Activated CD8-positive, alpha-beta memory T cell treated with anti-CD3 and anti-CD28 coated beads, Interleukin-2, amount 50 U/mL, for 24 hours (primary cell): Measurements from ENCODE around the gene FHIT.

Experiments used
- DNase-seq: peaks from one replicate; pipeline ENCODE4 v3.0.0-alpha.2; 2020; ENCODE audit errors: extremely low read depth

Gene FHIT

DNA sequence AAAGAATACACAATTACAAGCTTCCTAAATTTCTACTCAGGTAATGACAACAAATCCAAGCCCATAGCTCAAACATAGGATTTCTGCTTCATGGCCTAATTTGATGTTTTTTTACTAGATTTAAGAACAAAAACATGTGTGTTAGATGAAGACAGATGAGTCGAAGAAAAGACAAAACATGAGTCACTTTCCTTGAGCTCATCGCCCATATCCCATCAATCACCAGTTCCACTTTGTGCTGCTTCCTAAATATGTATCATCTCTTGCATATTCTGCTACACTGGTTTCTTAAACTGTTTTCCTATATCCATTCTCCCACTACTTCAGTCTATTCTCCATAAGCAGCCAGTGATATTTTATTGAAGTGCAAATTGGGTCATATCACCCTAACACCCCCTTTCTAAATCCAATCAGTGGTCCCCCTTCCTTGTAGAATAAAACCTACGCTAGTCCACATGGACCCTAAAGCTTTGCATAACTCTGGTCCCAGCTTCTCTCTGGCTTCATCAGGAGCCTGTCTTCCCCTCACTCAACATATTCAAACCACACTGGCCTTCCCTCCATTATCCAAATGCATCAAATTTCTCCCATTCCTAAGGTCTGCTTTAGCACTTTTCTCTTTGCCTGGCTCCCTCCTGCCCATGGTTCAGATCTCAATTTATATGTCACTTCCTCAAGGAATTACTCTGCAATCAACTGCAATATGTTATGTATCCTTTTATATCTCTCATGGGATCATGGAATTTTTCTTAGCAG, 1033.9 kb downstream of the FHIT start:
- no peak for DNase-seq

- no peak for DNase-seq
These were observed 1034.7 kb downstream of the FHIT start for GRCh38 chr3:60216462-60217075.

DNA sequence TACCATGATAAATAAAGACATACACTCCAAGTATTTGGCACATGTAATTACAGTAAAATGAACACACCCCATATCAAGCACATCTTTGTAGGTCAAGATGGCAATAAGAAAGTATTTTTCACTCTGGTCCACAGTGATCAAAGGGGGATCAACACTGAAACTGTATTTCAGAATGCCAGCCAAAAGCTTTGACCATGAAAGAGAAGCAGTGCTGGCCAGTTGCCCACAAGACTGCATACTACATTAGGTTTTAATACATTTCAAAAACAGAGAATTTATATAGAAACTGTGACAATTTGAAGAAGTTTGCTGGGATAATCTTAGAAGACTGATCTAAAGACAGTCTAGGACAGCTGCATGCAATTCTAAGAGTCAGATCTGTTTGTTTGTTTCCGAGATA, 1035.3 kb downstream of the FHIT start:
- no peak for DNase-seq

DNA sequence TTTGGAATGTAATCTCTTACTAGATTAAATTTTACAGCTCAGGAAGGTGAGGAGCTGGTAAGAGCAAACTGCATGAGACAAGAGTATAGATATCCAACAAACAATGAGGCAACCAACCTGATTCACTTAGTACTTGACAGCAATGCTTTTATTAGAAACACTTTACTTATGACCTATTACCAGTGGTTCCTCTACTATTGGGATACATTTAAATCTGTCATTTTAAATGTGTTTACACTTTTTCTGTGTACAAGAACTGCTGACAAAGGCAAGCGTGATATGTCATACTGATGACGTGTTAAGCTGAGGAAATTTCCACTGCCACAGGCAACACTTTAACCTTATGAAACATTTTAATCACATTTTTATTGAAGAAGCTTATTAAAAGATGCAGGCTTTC, 1043.3 kb downstream of the FHIT start:
- no peak for DNase-seq

DNA sequence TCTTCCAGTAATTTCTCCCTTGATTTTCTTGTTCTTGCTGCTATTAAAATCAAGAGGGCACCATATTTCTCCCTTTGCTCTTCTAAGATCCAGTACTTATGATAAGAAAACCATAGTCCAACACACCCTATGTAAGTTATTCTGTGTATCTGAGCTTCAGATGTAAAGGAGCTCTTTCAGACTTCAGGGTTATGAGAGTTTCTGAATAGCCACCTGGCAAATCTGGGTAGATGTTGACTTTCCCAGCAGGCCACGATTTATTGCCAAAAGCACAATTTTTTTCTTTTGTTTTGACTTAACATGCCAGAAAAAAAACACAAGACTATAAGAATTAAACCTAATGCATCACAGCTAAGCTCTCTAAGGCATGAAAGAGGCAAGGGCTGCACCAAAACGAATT, 1045.0 kb downstream of the FHIT start:
- DNase-seq: no peak

- no peak for DNase-seq
These were observed 1049.1 kb downstream of the FHIT start for GRCh38 chr3:60202052-60202726.

DNA sequence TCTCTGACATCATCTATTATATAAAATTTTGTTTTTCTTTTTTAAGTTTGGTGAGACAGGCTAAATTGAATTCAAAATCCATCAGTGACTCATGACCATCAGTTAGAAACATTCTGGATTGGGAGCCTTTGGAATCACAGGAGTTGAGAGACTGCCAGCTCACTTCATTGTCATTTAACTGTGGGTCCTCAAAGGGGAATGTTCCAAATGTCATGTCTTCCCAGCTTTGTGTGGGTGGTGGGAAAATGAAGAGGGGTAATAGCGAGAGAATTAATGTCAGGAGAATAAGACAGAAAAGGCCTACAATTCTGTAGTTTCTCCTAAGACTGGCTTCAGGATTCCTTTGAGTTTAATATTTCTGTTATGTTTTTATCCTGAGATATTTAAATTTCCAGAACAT, 1051.9 kb downstream of the FHIT start:
- DNase-seq: no peak

GRCh38 chr3:60198179-60198720, 1053.0 kb downstream of the FHIT start:
- no peak for DNase-seq

GRCh38 chr3:60192297-60193114, 1058.7 kb downstream of the FHIT start:
- no peak for DNase-seq

- no peak for DNase-seq
These were observed 1061.2 kb downstream of the FHIT start for GRCh38 chr3:60190073-60190472.

DNA sequence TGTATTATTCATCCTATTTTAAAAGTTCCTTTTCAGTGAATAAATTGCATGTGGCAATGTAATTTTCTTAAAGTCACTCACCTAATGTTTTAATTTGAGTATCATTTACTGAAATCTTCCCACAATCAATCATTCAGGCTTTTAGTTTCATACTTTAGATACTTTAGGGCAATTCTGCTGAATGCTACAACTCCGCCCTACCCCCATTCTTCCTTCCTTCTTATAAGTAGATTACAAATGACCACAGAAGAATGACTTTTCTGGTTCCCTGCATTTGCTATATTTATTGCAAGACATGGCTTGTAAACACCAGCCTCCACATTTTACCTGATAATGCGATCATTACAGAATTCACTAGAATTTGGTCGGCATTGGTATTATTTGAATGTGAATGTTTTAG, 1061.9 kb downstream of the FHIT start:
- DNase-seq: no peak

DNA sequence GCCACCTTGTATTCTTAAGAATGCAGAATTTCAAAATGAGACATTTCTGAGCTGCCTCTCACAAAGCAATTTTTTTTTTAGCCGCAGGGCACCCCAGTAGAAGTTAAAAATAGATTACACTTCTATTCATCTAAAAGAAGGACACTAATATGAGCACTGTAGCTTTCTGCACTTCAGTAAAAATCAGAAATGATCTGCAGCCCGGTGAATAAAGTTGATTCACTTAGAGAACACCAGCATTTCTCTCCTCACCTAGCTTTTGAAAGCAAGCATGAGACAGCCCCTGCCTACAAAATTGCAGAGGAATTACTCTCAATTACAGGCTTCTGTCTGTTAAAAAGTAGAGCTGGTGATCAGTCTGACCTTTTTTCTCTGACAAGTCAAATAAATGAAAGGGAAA, 1062.4 kb downstream of the FHIT start:
- no peak for DNase-seq

DNA sequence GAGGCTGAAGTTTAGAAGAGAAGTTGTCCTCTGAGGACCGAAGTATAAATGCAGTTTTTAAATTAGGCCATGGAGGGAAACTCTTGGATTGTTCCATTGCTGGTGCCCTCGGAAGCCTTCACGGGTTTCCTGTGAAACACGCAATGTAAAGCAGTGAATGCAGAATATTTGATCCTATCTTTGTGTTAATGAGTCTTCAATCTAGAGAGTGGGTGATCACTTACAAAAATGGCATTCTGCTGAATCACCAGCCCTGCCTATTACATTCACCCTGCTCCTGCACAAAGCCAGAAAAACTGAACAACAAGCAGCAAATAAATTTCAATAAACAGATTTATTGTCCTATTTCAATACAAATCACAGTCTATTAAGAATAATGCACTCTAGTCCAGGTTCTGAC, 1063.9 kb downstream of the FHIT start:
- DNase-seq: no peak

GRCh38 chr3:60186359-60186758, 1064.9 kb downstream of the FHIT start:
- no peak for DNase-seq

DNA sequence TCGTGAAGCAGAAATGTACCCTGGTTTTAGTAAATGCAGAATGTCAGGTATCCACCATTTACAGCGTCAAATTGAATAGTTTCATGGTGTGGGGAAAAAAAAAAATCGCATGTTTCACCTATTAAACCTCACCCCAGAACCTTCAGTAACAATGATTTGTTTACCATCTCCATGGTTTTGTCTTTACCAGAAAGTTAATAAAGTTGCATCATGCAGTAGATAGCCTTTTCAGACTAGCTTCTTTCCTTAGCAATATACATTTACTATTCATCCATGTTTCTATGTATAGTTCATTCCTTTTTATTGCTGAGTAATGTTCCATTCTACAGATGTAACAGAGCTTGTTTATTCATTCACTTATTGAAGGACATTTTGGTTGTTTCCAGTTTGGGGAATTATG, 1066.1 kb downstream of the FHIT start:
- DNase-seq: no peak

- no peak for DNase-seq
These were observed 1068.6 kb downstream of the FHIT start for GRCh38 chr3:60182697-60183096.

- no peak for DNase-seq
These were observed 1072.2 kb downstream of the FHIT start for GRCh38 chr3:60178931-60179653.

- DNase-seq: no peak
These were observed 1073.5 kb downstream of the FHIT start for GRCh38 chr3:60177726-60178125.

- DNase-seq: no peak
These were observed 1074.6 kb downstream of the FHIT start for GRCh38 chr3:60176614-60177013.

DNA sequence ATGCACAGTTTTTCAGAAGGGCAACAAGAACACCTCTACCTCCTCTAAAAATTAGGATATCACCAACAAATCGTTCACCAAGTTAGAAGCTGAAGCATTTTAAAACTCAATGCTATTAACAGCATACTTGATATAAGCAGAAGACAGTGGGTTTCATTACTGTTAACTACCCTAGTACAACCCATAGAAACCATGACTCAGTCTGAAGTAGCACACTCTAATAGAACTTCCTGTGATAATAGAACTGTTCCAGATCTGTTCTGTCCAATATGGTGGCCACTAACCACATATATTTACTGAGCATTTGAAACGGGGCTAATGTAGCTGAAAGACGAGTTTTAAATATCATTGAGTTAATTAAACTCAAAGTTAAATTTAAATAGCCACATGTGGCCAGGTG, 1075.6 kb downstream of the FHIT start:
- no peak for DNase-seq

DNA sequence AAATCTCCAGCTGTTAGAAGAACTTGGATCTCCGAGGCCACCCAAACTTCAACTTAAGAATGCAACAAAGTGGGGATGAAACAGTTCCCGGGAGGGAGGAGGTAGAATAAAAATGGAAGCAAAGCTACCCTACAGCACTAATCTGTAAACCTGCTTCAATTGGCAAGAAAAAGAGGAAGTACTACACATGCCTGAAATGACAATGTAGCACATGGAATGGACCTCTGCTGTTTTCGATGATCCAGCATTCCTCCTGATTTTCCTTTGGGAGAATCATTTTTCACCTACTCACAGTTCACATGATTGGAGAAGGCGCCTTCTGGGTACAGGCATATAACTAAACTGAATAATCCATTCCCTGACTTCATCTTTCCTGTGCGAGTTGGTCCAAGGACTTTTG, 1081.5 kb downstream of the FHIT start:
- DNase-seq: no peak
